HG03025 (cell line): ENCODE measurements around the gene MIGA2.

ENCODE experiments used
- ATAC-seq: cut with Tn5 transposase; IDR thresholded peaks from one replicate; pipeline ENCODE4 v1.9.1; 2021; ENCODE audit warnings: mild to moderate bottlenecking, moderate library complexity; ENCODE audit not compliant: unreplicated experiment, low FRiP score

Gene MIGA2

GRCh38 chr9:129069862-129070641 is 33.6 kb downstream of the MIGA2 start:
- ATAC-seq, result no peak

DNA sequence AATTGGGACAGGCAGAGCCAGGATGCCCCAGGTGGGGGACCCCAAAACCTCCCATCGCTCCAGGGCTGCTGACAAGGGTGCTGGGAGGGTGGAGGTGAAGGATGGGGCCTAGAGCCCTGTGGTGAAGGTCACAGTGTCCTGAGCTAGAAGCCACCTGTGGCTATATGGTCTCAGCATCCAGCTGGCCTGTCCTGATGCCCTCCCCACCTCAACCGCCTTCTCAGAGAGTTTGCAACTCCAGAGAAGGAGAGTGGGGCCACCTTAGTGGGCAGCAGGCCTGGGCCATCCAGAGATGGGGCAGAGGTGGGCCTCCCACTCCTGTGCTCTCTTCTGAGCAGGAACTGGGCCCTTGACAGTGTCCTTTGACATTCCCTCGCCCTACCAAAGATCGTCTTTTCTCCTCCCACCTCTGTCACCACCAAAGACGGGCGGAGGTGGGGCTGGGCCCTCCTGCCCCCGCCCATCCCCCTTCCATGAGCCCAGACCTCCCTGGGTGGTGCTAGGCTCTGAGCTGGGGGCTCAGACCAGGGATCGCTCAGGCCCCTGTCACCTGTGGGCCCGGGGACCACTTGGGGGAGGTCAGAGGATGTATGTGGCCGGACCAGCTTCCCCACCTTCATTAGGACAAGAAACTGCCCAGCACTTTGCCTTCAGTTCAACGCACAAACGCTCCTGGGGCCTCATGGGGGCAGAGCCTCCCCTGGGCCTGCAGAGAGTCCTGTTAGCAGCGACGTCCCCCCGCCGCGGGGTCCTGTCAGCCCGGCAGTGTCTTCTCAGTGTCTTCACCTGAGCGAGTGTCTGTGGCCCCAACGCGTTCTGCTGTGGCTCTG is 34.5 kb downstream of the MIGA2 start:
- ATAC-seq, result no peak

DNA sequence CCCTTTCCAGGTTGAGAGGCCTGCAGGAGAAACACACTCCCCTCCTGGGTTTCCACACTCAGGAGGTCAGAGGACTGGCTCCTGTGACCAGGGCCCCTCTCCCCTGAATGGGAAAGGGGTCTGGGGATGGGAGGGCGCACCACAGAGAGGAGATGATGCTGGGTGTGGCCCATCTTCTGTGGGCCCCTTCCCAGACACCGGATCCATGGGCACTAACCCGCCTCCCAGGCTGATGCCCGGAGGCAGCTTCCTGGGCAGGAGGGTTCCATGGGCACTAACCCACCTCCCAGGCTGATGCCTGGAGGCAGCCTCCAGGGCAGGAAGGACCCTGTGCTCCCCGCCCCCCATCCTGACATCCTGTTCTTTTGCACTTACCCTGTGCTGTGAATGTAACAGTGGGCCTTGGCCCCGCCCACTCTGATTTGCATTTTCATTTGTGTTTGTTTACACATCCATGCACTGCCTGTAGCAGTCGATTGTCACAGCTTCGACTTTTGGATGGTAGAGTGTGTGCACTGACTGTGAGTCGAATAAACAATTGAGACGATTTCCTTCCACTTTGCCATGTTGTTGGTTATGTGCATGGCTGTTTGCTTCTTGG is 35.2 kb downstream of the MIGA2 start:
- ATAC-seq, result no peak

DNA sequence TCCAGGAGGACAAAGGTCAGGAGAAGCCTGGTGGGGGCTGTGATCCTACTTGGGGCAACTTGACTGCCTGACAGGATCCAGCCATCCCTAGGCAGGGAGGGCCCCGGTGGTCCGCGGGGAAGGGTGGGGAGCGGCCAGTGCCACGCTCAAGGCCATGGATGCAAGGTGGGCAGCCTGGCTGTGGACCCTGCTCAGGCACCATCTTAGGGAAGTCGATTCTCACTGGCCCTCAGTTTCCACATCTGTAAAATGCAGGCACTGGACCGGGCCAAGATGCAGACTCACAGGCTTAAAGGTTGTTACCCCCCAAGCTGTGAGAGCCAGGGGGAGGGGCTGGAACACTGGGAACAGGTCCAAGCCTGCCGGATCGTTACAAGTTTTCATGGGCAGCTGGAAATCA is 35.7 kb downstream of the MIGA2 start:
- no peak for ATAC-seq

GRCh38 chr9:129073404-129073803 is 37.0 kb downstream of the MIGA2 start:
- ATAC-seq, result no peak

- ATAC-seq, result no peak
These were observed 37.7 kb downstream of the MIGA2 start for GRCh38 chr9:129074106-129074505.

DNA sequence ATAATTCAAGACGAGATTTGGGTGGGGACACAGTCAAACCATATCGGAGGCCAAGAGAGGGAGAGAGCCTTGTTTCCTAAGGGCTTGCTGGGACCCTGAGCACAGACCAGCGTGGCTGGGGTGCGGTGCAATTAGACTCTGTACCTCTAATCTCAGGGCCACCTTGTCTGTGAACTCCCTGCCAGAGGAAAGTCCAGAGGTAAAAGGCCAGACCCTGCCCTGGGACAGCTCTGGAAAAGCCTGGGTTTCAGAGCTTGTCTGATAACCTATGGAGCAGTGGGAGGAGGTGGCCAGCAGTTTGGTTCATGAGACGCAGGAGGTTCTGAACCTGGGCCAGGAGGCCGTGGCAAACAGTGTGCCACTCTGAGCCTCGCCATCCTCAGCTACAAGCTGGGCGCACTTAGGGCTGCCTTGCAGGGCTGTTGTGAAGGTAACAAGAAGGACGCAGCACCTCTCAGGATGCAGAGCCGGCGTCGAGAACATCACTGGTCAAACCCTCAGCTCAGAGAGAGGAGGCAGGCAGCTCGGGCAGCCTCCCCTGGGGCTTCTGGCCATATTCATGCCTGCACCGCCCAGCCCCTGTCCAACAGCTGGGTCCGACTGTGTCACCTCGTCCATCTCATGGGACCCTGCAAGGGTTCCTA is 39.7 kb downstream of the MIGA2 start:
- ATAC-seq, result no peak

DNA sequence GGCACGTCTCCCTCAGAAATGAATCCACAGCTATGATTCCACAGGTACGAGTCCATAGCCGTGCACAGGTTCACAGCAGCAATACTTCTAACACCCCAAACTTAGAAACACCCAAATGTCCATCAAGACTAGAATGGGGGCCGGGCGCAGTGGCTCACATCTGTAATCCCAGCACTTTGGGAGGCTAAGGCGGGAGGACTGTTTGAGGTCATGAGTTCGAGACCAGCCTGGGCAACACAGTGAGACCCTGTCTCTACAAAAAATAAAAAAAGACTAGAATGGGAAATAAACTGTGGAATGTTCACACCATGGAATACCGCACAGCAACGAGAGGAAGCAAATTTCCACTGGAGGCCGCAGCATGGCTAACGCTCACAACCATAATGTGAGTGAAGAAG is 40.2 kb downstream of the MIGA2 start:
- no peak for ATAC-seq

GRCh38 chr9:129077236-129077635 is 40.8 kb downstream of the MIGA2 start:
- no peak for ATAC-seq

GRCh38 chr9:129078691-129079503 is 42.5 kb downstream of the MIGA2 start:
- ATAC-seq, result no peak

GRCh38 chr9:129079829-129080228 is 43.4 kb downstream of the MIGA2 start:
- no peak for ATAC-seq

GRCh38 chr9:129080298-129080600 is 43.8 kb downstream of the MIGA2 start:
- ATAC-seq, result no peak

GRCh38 chr9:129080601-129081387 is 44.4 kb downstream of the MIGA2 start, which contains the start of gene DOLPP1:
TSS of gene DOLPP1 (plus strand) at chr9:129081111. CDS start at chr9:129081132, 21 bp downstream.
- peak; percentile 89 for ATAC-seq

GRCh38 chr9:129081388-129081904 is 45.0 kb downstream of the MIGA2 start:
- no peak for ATAC-seq

- ATAC-seq, result no peak
These were observed 47.7 kb downstream of the MIGA2 start for GRCh38 chr9:129084087-129084486.

DNA sequence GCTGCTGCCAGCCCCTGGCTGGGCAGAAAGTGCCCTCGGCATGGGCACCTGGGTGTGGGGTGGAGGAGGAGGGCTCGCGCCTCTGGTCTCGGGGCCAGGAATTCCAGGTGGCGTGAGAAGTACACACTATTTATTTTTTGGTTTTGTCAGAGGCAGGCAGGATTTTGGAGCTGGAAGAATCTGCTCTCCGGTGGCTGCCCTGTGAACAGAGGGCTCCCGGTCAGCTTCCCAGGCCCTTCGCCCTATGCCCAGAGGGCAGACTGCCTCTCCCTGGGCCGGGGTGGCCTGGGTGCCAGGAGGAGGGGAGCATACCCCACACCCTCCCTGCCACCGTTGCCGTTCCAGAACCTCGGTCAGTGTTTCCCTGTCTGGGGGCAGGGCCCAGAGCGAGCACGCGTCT is 52.8 kb downstream of the MIGA2 start:
- ATAC-seq, result no peak

DNA sequence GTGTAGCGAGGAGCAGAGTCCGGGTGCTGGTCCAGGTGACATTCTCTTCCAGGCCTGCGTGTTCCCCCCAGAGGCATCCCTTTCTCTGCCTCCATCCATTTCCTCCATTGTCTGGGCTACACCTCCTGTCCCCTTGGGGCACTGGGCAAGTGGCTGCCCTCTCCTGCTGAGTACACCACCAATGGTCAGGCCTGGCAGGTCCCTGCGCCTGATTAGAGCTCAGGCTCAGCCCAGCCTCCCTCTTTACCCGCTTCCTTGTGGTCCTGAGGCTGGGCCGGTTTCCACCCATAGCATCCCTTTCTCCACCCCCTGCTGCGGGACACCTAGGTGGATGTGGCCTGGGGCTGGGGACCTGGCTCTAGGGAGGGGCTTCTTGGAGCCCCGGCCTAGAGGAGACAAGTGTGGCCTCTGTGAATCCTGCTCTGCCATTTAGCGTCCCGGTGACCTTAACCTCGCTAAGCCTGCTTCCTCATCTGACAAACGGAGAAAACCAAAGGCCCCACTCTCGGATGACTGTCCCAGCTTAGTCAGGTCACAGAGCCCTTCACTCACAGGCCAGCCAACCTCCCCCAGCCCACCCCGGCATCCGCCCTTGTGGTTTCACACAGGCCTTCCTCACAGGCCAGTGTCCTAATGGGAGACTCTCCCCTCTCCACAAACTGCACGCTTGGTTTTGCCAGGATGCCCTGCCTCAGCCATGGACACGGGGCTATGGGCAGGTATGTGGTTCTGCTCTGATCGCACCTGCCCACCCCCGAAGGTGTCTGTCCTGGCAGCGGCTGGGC is 57.4 kb downstream of the MIGA2 start:
- no peak for ATAC-seq

- ATAC-seq, result no peak
These were observed 58.2 kb downstream of the MIGA2 start for GRCh38 chr9:129094387-129095169.
